Type B pancreatic cell (in vitro differentiated cells): Measurements from ENCODE around the gene ASNS. TPM values are rescaled to one million over a fixed set of nuclear protein-coding genes. Genes with fewer than 3 reads are reported as not detected.
"Not testable (repeated sequence)": the region's sequence is repeated elsewhere in the genome, so short reads cannot be mapped to it uniquely, and the experiment has no call there.

Experiments
- DNase-seq: peaks from one replicate; pipeline ENCODE4 v3.0.0; 2021; ENCODE audit warnings: mixed read lengths; ENCODE audit not compliant: unreplicated experiment; ENCODE audit errors: extremely low spot score
- H3K27ac Mint-ChIP-seq: 2 replicates; pipeline ENCODE4 v1.8.0; 2021; ENCODE audit warnings: mild to moderate bottlenecking, mixed read lengths
- H3K27me3 Mint-ChIP-seq: 2 replicates; pipeline ENCODE4 v1.8.0; 2021; ENCODE audit warnings: mixed read lengths
- H3K36me3 Mint-ChIP-seq: 2 replicates; pipeline ENCODE4 v1.8.0; 2021; ENCODE audit warnings: mixed read lengths
- H3K4me1 Mint-ChIP-seq: one replicate; pipeline ENCODE4 v1.8.0; 2021; ENCODE audit warnings: mixed read lengths; ENCODE audit not compliant: unreplicated experiment
- H3K4me3 Mint-ChIP-seq: 2 replicates; pipeline ENCODE4 v1.8.0; 2021; ENCODE audit warnings: mild to moderate bottlenecking, mixed read lengths
- H3K9me3 Mint-ChIP-seq: 2 replicates; pipeline ENCODE4 v1.8.0; 2021; ENCODE audit warnings: mixed read lengths
- CTCF ChIP-seq: fragments of 200-600 bp; sonication (generic); conservative IDR thresholded peaks from 2 replicates; pipeline ENCODE4 v1.5.0; 2021; ENCODE audit warnings: antibody characterized with exemption, mild to moderate bottlenecking
- total RNA-seq: library from RNA; stranded (reverse); gene quantifications from 2 replicates; pipeline ENCODE4 v1.2.1, GENCODE V29; 2021; ENCODE audit warnings: low replicate concordance

ASNS gene
- total RNA-seq, 1 donor from 2014 or later: 48.0 TPM

- H3K9me3 Mint-ChIP-seq: no peaks in the 10 kb centered on the region
- H3K4me1 Mint-ChIP-seq: no peaks in the 10 kb centered on the region
- H3K27me3 Mint-ChIP-seq: no peaks in the 10 kb centered on the region
- no peak for DNase-seq
- no peak overlapping the region for H3K4me3 Mint-ChIP-seq
- no peak overlapping the region for H3K27ac Mint-ChIP-seq
- peaks cover 20% of the 10 kb centered on the region for H3K36me3 Mint-ChIP-seq
- no peak for TF ChIP-seq CTCF
Measured at GRCh38 chr7:97859606-97860204, 12.5 kb downstream of the ASNS start.

GRCh38 chr7:97858221-97858620 is 14.0 kb downstream of the ASNS start:
- Mint-ChIP-seq H3K4me1 (no peaks in the 10 kb centered on the region), H3K36me3 (peaks cover 24% of the 10 kb centered on the region), H3K27me3 (no peaks in the 10 kb centered on the region), H3K27ac (no peak overlapping the region), H3K4me3 (no peak overlapping the region), H3K9me3 (no peaks in the 10 kb centered on the region)
- no peak for DNase-seq
- TF ChIP-seq CTCF: no peak

- H3K4me3 Mint-ChIP-seq: no peak overlapping the region
- H3K36me3 Mint-ChIP-seq: peaks cover 31% of the 10 kb centered on the region
- TF ChIP-seq CTCF: no peak
- no peaks in the 10 kb centered on the region for H3K9me3 Mint-ChIP-seq
- no peaks in the 10 kb centered on the region for H3K27me3 Mint-ChIP-seq
- no peak for DNase-seq
- no peaks in the 10 kb centered on the region for H3K4me1 Mint-ChIP-seq
- H3K27ac Mint-ChIP-seq: no peak overlapping the region
Measured at GRCh38 chr7:97857544-97857943, 14.7 kb downstream of the ASNS start.

- H3K27me3 Mint-ChIP-seq: no peaks in the 10 kb centered on the region
- H3K36me3 Mint-ChIP-seq: peaks cover 29% of the 10 kb centered on the region
- no peaks in the 10 kb centered on the region for H3K9me3 Mint-ChIP-seq
- no peak overlapping the region for H3K27ac Mint-ChIP-seq
- no peaks in the 10 kb centered on the region for H3K4me1 Mint-ChIP-seq
- H3K4me3 Mint-ChIP-seq: no peak overlapping the region
- TF ChIP-seq CTCF: no peak
- DNase-seq: no peak
Measured at GRCh38 chr7:97851683-97852082, 20.5 kb downstream of the ASNS start.

GRCh38 chr7:97850262-97851031 is 21.8 kb downstream of the ASNS start:
- H3K27ac Mint-ChIP-seq, H3K4me1 Mint-ChIP-seq: not testable (repeated sequence)

GRCh38 chr7:97847791-97848190 is 24.4 kb downstream of the ASNS start:
- H3K36me3 Mint-ChIP-seq: peaks cover 12% of the 10 kb centered on the region
- DNase-seq: no peak
- H3K27ac Mint-ChIP-seq: no peak overlapping the region
- H3K9me3 Mint-ChIP-seq: no peaks in the 10 kb centered on the region
- H3K4me1 Mint-ChIP-seq: no peaks in the 10 kb centered on the region
- no peak for TF ChIP-seq CTCF
- no peak overlapping the region for H3K4me3 Mint-ChIP-seq
- H3K27me3 Mint-ChIP-seq: no peaks in the 10 kb centered on the region

More at GRCh38 chr7:97850262-97851031, 21.8 kb downstream of the ASNS start:
- peaks cover 24% of the 10 kb centered on the region for H3K36me3 Mint-ChIP-seq
- DNase-seq, H3K4me3 Mint-ChIP-seq, H3K27me3 Mint-ChIP-seq, H3K9me3 Mint-ChIP-seq: not testable (repeated sequence)
